ENCODE measurements around the gene FADS1.

FADS1 gene

DNA sequence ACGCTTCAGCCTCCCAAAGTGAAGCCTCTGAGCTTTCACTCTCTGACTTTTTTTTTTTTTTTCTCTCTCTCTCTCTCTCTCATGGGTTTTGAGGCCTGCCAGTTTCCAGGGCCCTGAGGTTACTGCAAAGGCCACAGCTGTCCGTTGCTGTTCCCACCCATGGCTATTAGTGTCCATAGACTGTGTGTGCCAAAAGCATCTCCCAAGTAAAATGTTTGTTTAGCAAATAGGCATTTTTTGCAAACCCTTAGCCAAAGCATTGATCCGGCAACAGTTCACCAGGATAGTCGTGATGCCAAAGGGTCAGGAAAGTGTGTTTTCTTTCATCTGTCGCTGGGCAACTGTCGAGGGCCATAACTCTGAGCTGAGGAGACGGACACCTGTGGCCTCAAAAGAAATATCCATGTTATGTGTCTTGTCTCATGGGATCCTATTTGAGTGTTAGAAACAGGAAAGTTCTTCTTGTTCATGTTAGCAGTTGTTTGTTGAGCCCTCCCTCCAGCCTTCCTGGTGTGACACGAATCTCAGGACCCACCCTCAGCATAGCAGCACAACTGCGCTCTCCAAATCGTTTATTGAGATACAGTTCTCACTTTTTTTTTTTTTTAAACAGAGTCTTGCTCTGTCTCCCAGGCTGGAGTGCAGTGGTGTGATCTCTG is 29.7 kb upstream of the FADS1 start:
- DNase-seq (ENCODE audit: low read depth), result no peak

DNA sequence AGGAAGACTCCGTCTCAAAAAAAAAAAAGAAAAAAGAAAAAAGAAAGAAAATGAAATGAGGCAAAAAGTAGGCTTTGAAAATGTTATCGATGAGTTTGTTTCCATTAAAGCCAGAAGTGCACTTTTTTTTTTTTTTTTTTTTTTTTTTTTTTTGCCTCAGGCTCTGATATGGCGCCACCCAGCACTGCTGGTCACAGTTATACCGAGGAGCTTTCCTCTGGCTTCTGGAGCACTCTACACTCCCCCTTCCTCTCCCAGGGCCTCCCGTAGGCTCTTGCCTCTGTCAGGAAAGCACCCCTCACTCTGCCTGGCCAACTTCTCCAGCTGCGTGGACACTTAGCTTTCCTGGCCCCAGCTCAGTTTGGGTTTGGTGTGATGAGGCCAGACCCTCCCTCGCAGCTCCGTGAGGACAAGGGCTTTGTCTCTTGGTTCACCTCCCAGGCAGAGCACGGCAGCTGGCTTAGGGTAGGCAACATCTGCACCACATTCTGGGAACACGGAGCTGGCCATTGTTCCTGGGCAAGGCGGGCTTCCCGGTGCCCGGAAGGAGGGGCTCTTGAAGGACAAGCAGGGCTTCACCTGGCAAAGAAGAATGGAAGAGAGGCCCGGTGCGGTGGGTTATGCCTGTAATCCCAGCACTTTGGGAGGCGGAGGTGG is 28.2 kb upstream of the FADS1 start:
- DNase-seq (ENCODE audit: low read depth), result no peak

DNA sequence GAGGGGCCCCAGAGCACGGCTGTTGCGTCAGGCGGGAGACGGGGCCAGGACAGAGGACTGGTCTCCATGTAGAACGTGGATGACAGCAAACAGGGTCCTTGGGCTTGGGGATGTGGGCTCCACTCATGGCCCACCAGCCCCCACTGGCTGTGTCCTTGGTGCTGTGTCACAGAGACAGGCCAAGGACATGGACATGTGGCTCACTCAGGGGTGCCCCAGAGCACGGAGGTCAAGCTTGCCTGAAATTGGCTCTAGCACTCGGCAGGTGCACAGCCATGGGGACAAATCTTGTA is 25.7 kb upstream of the FADS1 start:
- DNase-seq (ENCODE audit: low read depth), result no peak

DNA sequence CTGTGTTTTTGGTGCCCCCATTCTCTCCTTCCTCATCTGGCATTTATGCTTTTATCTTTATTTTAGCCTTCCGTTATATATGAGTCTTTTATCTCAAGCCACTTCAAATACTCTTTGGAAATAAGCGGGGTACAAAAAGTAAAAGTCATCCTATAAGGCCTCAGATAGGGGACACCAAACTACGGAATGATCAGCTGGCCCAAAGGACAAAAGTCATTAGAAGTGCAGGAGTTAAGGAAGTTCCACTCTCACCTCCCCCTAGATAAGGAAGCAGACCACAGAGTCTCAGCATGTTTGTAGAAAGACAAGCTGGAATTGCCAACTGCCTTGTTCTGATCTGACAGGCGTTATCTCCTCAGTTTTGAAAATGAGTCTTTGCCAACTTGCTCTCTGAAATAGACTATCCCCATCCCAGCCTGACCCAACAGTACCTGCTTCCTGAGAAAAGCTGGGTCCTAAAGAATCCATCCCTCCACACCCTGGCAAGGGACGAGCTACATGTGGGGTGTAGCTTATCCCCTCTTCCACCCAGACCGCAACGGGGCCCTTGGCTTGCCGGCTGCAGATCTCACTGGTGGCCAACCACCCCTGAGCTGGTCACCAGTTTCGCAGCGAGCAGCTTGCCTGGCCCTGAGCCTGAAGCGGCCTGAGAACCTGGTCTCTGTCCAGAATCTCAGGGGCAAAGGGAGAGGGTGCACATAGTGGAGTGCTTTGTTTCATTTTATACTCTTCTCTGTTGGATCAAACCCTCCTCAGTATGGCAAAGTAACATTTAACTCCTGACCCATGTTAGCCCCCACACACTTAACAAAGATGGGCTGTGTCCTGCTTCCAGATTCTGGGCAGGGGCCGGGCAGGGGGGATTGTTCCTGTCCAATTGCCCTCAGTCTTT is 25.1 kb upstream of the FADS1 start:
- no peak for DNase-seq (ENCODE audit: low read depth)

DNA sequence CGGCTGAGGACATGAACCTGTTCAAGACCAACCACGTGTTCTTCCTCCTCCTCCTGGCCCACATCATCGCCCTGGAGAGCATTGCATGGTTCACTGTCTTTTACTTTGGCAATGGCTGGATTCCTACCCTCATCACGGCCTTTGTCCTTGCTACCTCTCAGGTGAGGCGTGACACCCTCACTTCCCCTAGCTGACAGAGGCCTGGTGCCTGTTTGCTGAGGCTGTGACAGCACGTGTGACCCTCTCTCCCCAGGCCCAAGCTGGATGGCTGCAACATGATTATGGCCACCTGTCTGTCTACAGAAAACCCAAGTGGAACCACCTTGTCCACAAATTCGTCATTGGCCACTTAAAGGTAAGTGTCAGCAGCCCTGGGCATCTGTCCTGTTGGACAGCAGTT is 23.6 kb upstream of the FADS1 start:
- no peak for DNase-seq (ENCODE audit: low read depth)

DNA sequence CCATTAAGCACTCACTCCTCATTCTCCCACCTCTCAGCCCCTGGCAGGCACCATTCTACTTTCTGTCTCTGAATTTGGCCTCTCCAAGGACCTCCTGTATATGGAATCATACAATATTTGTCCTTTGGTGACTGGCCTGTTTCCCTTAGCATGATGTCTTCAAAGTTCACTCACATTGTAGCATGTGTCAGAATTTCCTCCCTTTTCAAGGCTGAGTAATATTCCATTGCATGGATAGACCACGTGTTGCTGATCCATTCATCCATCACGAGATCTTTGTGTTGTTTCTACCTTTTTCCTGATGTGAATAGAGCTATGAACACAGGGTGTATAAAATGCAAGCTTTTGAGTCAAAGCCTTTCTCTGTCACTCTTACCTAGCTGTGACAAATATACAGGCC is 22.9 kb upstream of the FADS1 start:
- no peak for DNase-seq (ENCODE audit: low read depth)

DNA sequence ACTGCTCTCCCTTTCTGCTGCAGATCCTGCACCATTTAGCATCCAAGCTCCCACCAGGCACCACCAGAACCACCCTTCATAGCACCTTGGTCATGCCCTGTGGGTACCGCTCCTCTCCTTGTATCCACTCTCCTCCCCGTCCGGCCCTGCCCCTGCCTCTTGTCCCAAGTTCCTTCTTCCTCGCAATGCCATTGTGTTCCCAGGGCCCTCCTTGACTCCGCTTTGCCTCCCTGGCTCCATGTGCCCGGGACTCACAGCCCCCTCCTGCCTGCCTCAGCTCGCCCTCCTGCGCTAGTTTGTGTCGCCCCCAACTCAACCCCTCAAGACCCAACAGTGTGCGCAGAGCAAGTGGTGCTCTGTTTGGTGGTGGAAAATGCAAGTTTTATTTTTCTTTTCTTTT is 22.1 kb upstream of the FADS1 start:
- no peak for DNase-seq (ENCODE audit: low read depth)

DNA sequence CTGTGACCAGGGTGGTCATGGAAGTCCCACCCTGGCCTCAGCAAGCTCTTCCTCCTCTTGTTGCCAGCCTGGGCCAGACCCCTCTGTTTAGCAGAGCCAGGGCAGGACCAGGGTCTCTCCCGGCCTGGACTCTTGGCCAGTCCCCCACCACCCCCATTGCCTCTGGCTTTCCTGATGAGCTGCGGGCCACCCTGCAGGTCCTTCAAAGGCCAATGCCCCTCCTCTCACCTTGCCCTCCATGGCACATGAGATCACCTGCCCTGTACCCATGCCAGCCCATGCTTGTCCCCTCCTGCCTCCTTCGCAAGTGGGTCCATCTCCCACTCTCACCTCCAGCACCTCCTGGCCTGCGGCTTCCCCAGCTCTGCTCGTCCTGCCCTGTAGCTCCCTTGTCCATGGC is 21.7 kb upstream of the FADS1 start:
- DNase-seq (ENCODE audit: low read depth), result no peak

DNA sequence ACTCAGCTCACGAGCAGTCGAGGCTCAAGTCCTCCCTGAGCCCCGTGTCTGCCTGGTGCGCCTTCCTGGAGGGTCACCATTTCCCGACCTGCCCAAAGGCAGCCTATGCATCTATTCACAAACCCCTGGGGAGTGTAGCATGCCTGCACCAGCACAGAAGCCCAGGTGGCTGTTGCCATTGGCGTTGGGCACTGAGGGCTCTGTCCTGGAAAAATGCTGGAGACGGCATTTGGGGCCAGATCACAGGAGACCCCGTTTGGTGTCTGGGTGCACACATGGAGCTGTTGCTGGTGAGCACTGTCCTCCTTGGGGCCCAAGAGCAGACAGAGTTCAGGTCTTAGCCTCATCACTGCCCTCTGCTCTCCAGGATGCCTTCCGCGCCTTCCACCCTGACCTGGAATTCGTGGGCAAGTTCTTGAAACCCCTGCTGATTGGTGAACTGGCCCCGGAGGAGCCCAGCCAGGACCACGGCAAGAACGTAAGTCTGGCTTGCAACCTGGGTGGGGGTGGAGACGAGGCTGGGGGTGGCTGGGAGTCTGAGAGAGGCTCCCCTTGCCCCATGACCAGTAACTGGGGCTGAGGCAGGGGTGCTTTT is 20.7 kb upstream of the FADS1 start:
- DNase-seq (ENCODE audit: low read depth), result no peak

DNA sequence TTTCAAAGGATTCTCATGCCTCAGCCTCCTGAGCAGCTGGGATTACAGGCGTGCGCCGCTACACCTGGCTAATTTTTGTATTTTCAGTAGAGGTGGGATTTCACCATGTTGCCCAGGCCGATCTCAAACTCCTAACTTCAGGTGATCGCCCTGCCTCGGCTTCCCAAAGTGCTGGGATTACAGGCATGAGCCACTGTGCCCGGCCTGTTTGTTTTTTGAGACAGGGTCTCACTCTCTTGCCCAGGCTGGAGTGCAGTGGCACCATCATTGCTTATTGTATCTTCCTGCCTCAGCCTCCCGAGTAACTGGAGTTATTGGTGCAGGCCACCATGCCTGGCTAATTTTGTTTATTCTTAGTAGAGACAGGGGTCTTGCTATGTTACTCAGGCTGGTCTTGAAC is 19.4 kb upstream of the FADS1 start:
- no peak for DNase-seq (ENCODE audit: low read depth)

DNA sequence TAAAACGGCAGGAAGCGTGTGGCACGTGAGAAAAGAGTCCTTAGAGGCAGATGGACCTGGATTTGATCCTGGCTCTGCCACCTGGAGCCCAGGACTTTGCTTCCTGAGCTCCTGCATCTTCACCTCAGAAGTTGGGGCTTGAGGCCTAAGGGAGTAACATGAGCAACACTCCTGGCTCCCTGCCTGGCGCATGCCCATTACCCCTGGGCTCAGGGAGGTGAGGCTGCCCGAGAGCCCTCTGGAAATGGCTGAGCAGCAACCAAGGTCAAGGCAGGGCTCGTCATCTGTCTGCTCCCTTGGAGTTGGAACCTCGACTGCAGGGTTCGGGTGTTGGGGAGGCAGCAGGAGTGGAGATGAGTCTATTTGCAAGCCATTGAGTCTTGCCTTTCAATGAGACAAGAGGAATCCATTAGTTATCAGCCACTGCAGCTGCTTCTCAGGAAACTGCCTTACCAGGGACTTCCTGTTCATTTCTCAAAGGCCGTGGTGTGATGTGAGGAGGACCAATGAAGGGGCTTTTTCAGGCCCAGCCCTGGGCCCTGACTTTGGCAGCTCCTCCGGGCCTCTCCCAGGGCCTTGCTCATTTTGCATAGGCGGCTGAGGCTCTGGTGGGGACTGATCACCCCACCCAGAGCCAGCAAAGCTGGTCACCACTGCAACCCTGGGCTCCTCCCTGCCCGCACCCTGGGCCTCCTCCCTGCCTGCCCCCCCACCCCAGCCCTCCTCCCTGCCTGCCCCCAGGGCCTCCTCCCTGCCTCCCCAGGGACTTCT is 17.7 kb upstream of the FADS1 start:
- DNase-seq (ENCODE audit: low read depth), result no peak

DNA sequence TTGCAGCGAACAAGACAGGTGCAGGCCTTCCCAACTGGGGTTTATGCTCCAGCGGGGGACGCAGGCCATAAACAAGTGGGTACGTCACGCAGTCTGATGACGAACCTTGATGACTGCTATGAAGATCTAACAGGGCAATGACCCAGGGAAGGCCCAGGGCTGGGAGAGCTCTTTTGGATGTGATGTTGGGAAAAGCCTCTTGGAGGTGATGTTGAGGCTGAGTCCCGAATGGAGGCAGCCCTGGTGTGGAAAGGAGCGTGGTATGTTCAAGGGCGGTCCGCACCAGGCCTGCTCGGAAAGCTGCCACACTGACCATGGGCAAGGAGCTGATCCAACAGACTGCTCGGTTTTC is 17.1 kb upstream of the FADS1 start:
- DNase-seq (ENCODE audit: low read depth), result no peak

DNA sequence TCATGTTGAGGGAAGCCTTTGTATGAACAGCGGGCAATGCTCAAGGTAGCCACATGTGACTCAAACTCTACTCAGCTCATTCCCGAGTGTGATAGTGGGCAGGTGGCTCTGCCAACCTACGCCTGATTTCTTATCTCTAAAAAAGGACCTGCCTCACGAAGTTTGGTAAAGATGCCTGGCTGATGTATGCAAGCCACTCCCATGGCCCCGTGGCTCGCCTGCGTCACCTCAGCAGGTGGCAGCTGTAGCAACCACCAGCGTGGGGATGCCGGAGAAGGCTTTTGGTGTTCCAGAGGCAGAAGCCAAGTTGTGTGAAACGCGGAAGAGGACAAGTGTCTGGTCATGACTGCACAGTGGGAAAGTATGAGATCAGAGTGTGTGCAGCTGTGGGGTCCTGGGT is 16.7 kb upstream of the FADS1 start:
- no peak for DNase-seq (ENCODE audit: low read depth)

DNA sequence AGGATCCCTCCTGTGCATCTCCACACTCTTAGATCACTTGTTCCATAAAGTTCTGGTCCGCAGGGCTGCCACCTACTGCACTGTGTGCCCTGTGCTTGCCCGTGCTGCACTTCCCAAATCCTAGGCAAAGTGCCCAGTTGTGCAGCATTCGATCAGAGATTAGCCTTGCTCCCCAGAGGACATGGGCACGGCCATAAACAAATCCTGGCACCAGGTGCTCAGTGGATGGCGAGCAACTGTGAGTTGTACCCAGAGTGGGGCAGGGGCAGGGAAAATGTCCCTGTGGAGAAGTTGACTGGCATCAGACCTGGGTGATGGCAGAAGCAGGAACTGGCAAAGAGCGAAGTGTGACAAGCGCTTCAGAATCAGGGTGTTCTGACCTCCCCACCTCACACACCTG is 16.0 kb upstream of the FADS1 start:
- no peak for DNase-seq (ENCODE audit: low read depth)

DNA sequence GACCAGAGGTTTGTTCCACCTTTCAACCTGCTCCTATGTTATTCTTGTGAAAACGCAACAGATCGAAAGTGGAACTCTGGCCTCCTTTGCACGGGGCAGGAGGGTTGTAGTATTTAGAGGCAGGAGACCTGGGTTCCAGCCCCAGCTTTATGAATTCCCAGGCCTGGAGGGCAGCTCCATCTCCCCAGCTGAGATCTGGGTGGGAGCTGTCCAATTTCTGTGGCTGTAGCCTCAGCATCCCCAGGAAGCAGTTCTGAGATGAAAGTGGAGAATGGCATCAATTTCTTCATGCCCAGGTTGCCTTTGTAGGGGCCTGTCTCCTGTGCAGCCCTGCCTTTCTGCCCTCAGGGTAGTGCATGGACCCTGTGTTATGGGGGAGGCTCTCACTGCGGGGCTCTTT is 15.4 kb upstream of the FADS1 start:
- no peak for DNase-seq (ENCODE audit: low read depth)

DNA sequence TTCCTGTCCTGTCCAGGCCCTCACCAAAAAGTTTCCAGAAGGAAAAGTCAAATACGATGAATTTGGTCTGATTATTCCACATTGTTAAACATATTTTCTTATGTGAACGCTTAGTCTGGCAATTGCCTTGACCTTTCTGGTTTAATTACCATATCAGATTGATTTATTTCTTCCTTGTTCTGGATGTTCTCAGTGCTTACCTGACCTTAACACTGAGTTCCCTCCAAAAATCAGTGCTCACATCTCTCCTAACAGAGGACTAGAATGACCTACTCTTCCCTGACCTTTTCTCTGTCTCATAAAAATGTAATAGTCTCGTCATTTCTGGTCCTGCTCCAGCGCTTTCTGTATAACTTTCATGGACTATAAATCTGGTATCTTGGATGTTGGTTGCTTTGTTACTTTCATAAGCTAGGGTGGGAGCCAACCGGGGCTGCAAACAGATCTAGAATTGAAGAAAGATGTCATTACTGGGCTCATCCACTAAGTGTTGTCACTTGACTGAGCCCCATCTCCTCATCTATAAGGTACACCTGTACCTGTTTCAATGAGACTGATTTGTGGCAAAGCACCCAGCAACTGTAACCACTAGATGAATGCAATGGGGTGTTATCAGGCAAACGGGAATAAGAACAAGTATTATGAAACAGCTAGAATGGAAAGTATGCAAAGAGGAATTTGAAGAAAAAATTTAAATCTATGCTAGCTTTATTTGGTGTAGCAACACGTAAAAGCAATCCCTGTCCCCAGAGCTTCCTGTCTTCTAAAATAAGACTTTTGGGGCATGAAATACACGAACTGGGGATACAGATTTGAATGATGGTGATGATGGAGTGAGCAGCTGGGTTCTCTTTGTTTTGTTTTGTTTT is 13.7 kb upstream of the FADS1 start:
- no peak for DNase-seq (ENCODE audit: low read depth)

DNA sequence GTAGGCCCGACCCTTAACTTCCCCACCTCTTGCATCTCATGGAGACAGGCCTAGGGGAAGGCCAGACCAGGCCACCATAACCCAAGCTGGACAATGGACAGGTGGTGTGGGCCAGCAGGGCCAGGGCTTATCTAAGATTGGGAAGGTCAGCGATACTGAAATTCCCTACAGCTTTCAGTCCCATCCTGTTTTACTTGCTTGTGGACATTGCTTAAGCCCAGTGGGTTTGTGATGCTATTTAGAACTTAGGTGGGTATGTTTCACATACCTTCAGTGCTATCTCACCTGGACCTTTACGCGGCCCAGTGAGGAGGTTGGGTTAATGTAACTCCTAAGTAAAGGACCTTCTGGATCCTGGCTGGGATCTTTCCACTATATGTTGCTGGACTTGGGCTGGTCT is 13.0 kb upstream of the FADS1 start:
- no peak for DNase-seq (ENCODE audit: low read depth)

DNA sequence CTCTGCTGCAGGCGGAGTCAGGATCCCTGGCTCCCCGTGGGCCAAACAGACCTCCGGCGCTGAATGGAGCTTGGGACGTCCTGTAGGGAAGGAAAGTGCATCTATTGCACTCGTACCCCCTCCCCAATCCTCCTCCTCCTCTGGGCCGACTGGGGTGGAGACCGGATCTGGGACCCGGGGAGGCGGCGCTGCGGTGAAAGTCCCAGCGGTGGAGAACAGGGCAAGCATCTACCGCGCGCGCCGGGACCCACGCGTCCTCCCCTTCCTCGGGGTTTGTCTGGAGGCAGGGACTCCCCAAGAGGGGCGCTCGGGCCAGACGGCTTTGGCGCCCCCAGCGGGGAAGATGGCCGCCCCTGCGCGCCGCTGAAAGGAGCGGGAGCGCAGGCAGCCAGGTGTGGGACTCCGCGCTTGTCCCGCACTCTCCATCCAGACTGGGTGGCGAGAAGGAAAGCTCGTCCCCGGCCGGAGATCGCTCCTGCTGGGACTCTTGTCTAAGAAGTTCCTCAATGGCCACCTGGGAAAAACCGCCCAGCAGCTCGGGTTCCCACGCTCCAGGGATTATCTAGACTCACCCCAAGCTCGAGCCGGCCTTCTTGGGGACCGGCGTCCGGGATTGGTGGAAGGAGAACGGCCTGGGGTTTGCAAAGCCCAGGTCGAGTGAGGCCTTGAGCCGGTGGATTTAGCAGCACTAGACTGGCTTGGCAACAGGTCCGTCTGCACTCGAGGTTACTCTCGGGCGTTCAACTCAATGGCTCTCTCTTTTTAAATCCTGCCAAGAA is 12.0 kb upstream of the FADS1 start:
- no peak for DNase-seq (ENCODE audit: low read depth)

DNA sequence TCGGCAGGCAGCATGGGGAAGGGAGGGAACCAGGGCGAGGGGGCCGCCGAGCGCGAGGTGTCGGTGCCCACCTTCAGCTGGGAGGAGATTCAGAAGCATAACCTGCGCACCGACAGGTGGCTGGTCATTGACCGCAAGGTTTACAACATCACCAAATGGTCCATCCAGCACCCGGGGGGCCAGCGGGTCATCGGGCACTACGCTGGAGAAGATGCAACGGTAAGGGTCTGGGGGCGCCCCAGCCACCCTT is 11.5 kb upstream of the FADS1 start:
- no peak for DNase-seq (ENCODE audit: low read depth)

DNA sequence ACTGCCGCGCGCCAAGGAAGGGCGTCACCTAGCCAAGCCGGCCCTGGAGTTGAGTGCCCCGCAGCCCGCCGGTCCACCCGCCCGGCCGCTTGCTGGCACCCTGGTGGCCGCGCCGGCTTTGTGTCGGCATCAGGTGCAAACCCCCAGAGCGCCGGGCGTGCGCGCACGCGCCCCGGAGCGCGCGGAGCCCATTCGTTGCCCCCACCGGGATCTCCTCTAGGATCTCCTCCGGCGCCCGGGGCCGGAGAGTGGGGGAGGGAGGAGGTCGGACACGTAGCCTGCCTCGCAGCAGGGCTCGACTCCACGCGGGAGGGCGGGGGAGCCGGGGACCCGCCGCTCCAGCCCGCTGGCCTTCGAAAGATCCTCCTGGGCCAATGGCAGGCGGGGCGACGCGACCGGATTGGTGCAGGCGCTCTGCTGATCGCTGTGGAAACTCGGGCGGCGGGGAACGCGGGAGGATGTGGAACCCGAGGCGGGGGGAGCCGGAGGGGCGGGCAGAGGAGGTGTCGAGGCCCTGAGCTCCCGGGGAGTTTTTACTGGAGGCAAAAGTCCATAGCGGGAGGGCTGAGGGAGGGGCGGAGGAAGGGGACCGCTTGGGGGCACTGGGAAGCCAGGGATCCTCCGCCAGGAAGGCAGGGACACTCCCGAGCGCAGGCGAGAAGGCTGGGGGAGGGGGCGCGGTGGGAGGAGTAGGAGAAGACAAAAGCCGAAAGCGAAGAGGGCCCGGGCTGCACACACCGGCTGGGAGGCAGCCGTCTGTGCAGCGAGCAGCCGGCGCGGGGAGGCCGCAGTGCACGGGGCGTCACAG is 11.0 kb upstream of the FADS1 start, which contains the start of gene FADS2:
Gene FADS2 (plus strand): TSS at position 730 of the 808 bp plus-strand sequence. CDS start 91 bp downstream, outside the sequence.
- no peak for DNase-seq (ENCODE audit: low read depth)
